Subcutaneous adipose tissue (tissue), 4 donors: Measurements from ENCODE around the gene UFSP2. TPM values are rescaled to one million over a fixed set of nuclear protein-coding genes. Genes with fewer than 3 reads are reported as not detected.

Experiments
- CTCF ChIP-seq: fragments of 450-650 bp; IDR thresholded peaks from one replicate; pipeline ENCODE4 v1.5.1; 2016; ENCODE audit warnings: low read depth, mild to moderate bottlenecking, control low read depth, antibody characterized with exemption, moderate library complexity
- total RNA-seq, 4 donors: library from RNA; depleted of rRNA; stranded (reverse); fragments of >200 nt; gene quantifications; one replicate each; pipeline ENCODE4 v1.1.0, GENCODE V29; 2016

UFSP2 gene
- total RNA-seq, 4 donors from 2014 or later, result 22.9 to 43.6 (median 36.7) TPM

GRCh38 chr4:185408432-185408831 lies 17.3 kb downstream of the UFSP2 start:
- no peak for TF ChIP-seq CTCF

- TF ChIP-seq CTCF, result no peak
Observed at GRCh38 chr4:185405296-185405999, 20.3 kb downstream of the UFSP2 start.

- TF ChIP-seq CTCF, result no peak
Observed at GRCh38 chr4:185404031-185404430, 21.7 kb downstream of the UFSP2 start.

- no peak for TF ChIP-seq CTCF
Observed at GRCh38 chr4:185399466-185399865, 26.3 kb downstream of the UFSP2 start.

- TF ChIP-seq CTCF, result no peak
Observed at GRCh38 chr4:185398618-185399017, 27.1 kb downstream of the UFSP2 start.

GRCh38 chr4:185396724-185397385 lies 28.9 kb downstream of the UFSP2 start, which contains the start of gene ANKRD37:
Gene ANKRD37, plus strand, starts transcription at chr4:185396841. Its CDS starts 83 bp downstream, at chr4:185396924.
- TF ChIP-seq CTCF, result no peak

GRCh38 chr4:185395956-185396723 lies 29.6 kb downstream of the UFSP2 start:
- TF ChIP-seq CTCF, result no peak
